HL-60/S4 treated with phorbol 12-myristate 13-acetate at 8.2 ng/mL for 4 days and 3 days (cell line): Measurements from ENCODE around the gene COL4A6.

Experiments
- in situ Hi-C: fragments of 300-500 bp; cut with MboI; formaldehyde crosslinking; loops from 2 replicates; pipeline ENCODE4 v1.15.0; 2022; ENCODE audit warnings: low sequenced_read_pairs

Gene COL4A6

DNA sequence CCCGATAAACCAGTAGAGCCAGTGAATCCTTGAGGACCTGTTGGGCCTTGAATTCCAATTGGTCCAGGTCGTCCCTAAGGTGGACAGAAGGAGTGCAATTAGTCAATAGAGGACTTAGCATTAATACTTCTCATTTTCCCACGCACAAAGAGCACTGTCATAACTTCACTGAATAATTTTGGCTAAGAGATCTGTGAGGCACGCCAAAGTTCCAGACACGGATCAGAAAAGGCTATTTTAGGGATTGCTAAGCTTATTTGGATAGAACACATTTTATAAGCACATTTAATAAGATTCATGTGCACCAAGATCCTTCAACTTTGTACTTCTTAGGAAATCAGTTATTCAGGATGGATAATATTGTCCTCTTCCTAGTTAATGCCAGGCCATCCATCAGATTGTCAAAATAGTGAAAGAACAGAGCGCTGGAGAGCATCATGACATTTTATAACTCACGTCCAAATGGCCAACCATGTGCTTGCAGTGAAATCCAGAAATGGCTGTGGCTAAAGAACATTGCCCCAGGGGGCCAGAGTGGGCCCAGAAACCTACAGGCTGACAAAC lies 216.8 kb downstream of the COL4A6 start:
- in situ Hi-C loops: no loop called here

DNA sequence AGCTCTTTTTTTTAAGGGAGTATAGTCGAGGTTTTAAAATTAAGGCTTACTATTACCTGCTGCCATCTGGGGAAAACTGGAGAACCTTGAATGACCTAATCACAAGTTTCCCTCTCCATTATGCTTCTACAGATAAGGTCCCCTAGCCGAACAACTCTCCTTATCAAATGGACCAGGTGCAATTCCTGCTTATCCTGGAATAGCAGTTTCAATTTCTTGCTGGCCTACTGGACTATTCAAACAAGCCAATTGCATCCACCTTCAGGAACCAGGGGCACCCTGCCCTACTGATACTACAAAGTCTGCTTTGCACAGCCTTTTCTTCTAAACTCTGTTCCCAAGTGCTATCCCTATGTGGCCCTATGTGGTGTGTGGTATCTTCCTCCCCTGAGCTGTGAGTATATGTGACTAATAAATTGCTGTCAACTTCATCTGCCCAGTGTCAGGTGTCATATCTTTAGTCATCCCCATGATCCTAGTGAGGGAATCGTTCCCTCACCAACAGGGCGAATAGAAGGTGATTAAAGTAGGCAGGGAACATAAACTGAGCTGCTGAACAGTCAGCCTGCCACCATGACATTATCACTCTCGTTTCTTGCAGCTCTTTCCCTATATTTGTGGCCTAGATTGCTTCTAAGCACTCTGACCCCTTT lies 218.1 kb downstream of the COL4A6 start:
- in situ Hi-C loops: no loop called here

DNA sequence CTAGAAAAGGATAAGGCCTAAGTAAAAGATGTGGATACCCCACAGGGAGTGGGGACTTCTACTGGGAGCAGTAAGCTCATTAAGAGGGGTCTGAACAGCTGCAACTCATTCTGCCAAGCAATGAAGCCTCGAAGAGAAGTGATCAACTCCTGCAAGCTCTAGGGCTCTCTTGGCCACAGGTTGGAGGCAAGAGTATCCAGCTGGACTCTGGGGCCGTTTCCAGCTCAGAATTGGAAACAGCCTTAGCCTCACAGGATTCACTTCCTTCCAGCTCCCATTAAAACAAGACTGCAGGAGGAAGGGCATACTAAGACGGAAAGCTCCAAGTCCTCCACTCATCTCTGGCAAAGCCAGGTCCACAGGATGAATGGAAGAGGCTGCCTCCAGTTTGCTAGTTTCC lies 220.3 kb downstream of the COL4A6 start:
- in situ Hi-C loops: no loop called here

DNA sequence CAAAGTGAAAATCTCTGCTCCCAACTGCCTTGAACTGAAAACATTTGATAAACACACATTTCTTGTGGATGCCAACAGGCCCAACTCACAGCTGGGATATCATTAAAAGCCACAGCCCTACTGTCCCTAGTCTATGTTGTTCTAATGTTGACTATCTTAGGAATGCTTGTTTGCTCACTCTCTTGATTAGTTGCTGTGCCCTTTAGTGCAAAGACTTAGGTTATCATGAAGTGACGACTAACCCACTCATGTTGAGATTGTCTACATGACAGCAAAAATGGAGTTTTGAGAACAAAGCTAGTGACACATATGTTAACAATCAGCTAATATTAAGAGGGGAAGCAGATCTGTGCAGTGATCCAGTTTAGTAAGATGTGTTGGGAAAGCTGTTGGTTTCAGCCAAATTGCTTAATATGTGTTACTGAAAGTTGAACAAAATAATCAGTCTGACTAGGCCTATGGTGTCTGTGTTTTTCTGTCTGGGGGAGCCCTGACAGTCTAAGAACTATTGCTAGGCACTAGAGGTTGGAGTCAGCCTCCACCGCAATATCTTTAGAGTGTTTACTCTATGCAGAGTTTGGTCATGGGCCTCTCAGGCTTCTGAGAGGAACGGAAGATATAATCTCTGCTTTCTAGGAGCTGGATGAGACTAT lies 221.2 kb downstream of the COL4A6 start:
- in situ Hi-C loops: no loop called here

DNA sequence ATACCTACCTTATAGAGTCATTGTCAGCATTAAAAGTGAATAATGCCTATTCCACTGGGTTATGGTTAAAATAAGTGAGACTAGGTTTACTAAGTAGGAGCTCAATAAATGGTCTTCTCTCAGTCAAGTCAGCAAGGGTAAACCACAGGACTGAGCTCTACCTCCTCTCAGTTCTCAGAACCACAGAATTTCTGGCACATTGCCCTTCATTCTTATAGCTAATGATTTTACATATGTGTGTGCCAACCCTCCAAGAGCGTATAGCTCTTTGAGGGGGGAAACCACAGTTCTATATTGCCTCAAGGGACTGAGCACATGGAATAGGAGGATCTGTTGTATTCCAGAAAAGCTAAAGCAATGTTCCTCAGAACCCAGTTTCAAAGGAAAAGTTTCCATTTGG lies 221.8 kb downstream of the COL4A6 start:
- in situ Hi-C loops: no loop called here

DNA sequence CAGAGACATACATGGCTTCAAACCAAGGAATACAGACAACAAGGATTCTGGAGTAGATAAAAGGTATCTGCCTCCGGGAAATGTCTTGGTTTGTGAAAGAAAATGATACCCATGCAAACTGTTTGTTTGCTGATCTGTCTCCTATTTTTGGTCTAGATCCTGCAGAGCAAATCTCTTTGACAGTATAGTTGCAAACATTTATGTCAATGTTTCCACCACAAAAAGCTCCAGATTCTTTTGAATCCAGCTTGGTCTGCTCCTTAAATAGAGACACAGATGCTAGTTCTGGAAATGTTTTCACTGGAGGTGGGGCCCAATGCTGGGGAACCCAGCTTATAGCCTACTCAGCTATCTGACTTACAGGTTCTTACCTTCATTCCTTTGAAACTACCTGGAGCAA lies 226.9 kb downstream of the COL4A6 start:
- in situ Hi-C loops: no loop called here

DNA sequence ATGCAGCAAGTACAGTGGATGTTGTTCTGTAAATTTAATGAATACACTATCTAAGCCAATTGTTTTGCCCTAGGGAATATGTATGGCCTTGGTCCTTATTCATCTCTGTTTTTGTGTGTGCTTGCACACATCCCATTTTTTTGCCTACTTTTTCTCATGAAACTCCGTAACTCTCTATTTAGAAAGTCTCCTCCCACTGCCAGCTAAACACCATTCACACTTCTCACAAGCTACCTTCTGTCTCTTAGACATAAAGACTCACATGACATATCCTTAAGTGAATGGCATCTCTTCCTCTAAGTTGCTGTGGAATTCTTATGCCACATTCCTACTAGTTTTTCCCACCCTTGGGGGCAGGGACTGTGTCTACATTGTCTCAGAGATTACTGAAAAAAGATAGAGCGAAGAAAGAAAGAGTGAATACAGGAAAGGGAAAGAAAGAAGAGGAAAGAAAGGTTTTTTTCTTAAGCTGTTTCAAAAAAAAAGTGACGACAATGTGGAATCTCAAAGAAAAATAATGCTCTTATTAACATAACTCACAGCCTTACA lies 229.1 kb downstream of the COL4A6 start:
- in situ Hi-C loops: no loop called here

DNA sequence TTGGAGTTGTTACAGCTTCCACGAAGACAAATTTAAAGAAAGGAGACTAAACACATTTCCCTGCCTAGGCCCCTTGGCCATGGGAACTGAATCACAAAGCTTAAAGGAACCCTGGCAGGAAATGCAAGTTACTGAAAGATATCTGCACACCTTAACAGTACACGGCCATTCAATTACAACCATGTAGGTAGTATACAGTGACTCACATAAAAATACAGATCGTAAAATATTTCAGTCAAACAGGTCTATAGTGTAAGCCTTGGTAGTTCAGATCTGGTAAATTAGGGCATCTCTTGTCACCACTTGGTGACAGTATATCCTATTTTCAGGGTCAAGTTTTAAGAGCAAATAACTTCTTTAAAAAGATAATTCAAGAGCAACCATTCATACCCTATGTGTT lies 234.7 kb downstream of the COL4A6 start:
- in situ Hi-C loops: no loop called here

DNA sequence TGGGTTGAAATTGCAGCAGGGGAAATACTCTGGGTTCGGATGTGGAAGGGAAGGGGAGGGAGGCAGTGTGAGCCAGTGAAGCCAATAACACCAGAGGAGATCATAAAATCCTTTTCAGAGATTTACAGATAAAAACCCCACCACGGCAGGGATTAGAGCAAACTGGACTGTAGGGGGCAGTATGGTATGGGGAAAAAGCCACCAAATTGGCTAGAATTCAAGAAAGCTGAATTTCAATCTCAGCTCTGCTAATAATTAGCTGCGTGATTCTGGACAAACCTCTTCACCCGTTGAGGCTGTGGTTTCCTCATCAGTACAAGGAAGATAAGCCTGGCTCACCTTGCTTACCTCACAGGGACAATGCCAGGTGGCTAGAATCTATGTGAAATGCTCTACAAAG lies 238.5 kb downstream of the COL4A6 start:
- in situ Hi-C loops: no loop called here

DNA sequence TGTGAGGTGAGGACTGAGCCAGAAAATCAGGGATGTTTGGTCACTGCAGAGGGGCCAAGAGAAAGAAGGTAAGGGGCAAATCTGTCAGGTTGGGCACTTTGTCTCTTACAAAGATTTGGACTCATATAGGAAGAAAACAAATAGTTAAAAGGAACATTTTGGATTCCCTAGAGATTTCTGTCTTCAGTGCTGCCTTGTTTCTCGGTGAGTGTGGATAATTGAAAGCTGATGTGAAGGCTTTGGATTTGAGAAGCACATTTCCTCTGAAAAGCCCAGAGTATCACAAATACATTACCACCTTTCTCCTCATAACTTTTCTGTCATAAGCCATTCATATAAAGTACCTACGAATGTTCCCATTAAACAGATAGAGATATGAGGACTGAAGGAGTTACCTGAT lies 239.2 kb downstream of the COL4A6 start:
- in situ Hi-C loops: no loop called here

DNA sequence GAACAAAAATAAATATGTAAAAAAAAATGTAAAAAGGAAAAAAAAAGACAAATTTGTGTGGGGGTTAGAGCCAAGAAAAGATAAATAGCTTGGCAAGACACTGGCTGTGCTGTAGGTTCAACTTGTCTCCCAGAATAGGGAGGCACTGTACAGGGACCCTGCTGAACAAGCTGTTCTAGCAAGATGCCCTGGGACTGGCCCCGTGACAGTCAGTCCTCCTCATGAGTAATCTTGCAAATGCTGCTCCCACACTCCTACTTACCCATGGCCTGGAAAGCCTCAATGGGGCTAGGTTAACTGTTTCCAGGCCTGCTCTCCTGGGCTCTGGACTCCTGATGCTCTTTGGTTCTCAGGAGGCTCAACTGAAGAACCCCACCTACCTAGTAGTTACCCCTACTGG lies 239.8 kb downstream of the COL4A6 start:
- in situ Hi-C loops: no loop called here

DNA sequence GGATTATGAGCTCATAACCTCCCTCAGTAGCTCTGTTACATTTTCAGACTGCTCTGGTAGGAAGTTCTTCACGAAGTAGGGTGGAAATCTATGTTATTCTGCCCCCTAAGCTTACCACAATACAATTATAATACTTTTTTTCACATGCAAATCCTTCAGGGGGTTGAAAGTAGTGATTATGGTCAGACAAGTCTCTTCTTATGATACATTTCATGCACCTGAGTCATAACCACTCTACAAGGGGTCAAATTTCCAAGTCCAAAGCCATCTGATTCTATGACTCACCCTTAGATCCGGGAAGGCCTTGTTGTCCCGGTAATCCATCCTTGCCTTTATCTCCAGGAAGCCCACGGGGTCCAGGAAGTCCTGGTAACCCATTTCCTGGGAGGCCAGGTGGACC lies 251.4 kb downstream of the COL4A6 start:
- in situ Hi-C loops: no loop called here

DNA sequence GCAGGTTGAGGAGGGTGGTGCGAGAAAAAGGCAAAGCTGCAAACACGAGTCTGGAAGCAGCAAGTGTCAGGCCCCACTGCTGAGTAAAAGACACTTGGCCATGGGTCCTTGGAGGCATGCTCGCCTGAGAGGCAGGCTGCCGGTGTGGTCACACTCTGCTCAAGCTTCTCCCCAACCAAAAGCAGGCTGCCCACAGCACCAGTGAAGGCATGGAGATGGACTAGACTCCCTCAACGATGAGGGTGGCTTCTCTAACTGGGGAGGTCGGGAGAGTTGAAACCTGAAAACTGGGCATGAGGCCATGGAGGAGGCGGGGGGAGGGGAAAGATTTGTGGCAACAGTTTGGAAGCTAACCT lies 260.1 kb downstream of the COL4A6 start:
- in situ Hi-C loops: no loop called here

DNA sequence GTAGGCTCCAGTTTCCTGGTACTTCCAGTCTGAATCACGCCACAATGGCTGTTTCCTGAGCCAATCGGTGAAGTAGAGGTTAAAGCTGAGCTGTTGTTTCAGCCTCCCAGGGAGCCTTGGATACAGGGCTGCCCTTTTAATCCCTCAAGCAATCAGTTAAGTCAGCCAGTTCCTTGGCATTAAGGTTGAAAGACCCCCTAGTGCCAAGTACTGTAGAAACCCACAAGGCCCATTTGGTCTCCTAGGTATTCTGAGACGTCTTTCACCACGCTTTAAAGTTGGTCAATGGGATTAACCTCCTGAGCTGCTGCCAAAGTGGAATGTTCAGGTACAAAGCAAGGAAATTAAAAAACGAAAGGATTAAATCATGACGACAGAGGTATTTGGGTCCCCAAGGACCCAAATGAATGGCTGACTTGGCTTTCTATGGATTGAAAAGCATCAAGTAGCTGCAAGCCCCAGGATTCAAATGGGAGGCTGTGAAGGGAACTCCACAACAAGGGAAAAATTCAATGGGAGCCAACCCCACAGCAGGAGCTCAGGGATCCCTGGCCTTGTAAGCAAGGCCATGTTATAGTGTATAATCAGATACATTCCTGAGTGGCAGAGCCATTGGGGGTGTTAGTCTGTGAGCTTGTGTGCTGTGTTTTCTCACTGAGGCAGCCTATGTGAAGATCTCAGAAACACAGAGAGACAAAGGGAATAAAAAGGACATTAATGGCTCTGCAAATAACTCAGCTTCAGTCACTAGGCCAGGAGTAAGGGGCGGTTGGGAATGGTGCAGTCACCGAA lies 260.7 kb downstream of the COL4A6 start:
- in situ Hi-C loops: no loop called here

DNA sequence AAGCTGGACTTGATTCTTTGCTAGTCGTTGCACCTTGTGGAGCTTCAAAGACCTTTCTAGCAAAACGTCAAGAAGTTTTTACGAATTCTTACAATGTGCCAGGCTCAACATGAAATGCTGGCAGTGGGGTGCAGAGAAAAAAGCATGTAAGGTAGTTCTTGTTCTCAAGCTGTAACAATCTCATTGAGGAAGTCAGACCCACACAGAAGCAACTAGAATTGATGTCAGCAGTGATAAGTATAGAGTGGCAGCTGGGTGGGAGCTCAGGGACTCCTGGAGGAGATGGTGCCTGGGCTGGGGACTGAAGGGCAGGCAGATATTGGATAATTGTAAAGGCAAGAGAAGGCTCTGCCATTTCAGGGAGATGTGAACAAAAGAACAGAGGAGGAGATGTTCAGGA lies 264.3 kb downstream of the COL4A6 start:
- in situ Hi-C loops: no loop called here

DNA sequence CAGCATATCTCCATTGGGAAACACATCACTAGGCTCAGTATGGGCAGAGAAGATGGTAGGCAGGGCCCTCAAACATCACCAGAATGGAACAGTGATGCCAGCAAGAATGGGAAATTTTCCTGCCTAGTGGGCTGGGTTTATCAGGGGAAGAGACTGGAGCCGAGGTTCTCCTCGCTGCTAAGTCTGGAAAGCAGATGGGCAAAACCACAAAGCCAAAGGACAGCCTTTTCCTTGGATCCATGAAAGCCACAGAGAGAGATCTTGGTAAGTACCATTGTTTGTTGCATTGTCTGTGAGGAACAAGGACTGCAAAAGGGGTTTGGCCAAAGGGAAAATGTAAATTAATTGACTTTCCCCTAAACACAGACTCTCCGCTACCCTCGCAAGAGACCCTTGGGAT lies 266.6 kb downstream of the COL4A6 start:
- in situ Hi-C loops: no loop called here

DNA sequence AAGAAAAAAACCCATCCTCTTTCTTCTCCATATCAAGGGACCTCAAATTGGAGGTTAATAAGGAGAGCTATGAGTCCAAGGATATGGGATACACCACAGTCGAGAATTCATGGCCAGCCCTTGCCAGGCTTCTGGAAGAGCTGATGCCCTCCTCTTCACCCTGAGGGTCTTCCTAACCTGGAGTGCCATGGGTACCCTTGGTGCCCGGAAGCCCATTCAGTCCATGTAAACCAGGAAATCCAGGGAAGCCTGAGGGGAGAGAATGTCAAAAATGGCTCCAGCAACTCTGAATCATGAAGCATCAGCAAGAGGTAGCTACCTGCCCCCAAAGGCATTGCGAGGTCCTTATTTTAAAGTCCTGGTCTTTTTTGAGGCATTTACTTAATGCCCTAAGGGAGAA lies 268.5 kb downstream of the COL4A6 start:
- in situ Hi-C loops: no loop called here

DNA sequence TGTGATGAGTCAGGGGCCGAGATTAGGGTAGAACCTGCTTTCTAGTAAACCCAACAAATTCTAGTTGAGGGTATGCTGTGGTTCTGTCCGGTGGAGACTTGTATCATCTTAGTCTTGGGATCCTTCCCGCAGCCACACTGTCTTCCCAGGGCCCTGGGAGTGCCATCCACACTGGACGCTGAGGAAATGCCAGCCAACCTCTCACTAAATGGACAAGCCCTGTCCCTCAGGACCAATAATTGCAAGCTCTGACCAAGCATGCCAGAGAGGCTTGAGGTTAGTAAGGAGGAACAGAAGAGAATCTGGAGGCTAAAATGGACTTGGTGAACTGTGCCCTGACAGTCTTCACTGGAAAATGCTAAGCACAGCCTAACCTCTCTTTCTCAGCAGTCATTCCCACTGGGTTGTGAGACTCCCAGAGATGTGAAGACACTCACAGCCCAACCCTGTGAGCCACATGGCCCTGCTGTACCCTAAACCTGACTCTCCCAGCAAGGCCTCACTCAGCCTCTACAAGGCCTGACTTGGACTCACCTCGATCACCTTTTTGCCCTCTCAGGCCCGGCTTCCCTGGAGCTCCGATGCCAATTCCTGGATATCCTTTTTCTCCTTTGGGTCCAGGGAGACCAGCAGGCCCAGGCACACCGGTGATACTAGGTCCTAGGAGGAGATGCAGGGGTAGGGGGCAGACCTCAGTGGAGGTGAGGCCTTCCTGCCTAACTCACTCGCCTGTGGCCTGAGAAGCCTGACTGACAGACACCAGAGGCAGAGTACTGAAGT lies 269.1 kb downstream of the COL4A6 start:
- in situ Hi-C loops: no loop called here

DNA sequence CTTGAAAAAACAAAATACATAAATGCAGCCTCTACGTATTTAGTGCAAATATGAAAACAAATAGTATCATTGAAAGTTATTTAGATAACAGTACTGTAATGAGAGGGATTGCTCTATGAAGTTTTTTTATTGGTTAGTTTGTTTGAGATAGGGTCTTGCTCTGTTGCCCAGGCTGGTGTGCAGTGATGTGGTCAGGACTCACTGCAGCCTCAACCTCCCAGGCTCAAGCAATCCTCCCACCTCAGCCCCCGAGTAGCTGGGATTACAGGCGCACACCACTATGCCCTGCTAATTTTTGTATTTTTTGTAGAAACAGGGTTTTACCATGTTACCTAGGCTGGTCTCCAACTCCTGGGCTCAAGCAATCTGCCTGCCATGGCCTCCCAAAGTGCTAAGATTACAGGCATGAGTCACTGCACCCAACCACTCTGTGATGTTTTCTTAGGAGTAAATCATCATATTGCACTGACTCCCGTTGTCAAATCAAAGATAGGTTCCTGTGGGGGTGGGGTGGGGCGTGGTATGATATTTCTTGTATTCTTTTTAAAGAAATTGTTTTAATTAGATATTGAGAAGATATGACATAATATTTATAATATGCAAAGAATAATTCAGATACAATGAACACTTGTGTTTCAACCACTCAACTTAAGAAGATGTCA lies 270.9 kb downstream of the COL4A6 start:
- in situ Hi-C loops: no loop called here

DNA sequence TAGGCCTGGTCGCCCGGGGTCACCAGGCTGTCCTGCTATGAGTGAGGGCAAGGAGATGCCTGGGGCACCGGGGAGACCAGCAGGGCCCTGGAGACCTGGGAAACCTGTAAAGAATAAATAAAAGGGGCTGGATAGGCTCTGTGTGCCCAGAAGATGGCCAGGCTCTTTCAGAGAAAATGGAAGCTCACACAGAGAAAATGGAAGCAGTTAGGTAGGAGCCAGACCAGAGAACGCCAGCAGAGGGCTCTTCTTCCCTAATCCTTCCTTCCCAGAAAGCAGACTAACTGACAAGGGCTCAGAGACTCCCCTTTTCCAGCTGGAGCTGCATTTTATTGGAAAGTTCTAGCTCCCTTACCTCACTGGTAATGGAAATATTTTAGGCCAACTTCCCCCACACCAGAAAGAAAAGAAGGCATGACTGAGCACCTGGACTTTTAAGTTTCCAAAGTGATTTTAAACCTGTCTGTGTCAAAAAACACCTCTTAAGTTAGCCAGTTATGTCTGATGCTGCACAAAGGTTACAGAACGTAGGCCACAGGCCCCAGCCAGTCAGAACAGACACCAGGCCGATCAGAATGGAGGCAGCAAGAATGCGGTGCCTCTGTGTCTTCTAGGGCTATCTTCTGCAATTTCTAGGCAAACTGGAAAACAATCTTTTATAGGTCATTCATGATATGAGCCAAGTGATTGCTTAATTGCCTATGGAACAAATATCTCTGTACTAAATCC lies 272.7 kb downstream of the COL4A6 start:
- in situ Hi-C loops: no loop called here
